RWPE1 (cell line): ENCODE data around the gene ZMYM2.

ENCODE experiments used
- CTCF ChIA-PET: fragments of 350-600 bp; sonication (Branson Sonifier 250); formaldehyde crosslinking; extraction: SDS; loops from one replicate; lab custom pipeline; 2021; lab: Yijun Ruan, JAX
- POLR2A ChIA-PET: fragments of 400-600 bp; formaldehyde crosslinking; extraction: SDS; loops from one replicate; lab custom pipeline; 2020; ENCODE audit warnings: antibody characterized with exemption; ENCODE audit not compliant: low non-redundant PET; lab: Yijun Ruan, JAX
- DNase-seq: peaks from one replicate; pipeline ENCODE4 v3.0.0; 2012; ENCODE audit warnings: low spot score
- H3K27ac ChIP-seq: fragments of 450-650 bp; 2 replicates; pipeline ENCODE4 v1.5.1; 2017
- TF ChIP-seq, protein P1 (sequence below): fragments of 450-650 bp; conservative IDR thresholded peaks from 2 replicates; pipeline ENCODE4 v1.5.1; 2017; ENCODE audit warnings: low read depth, mild to moderate bottlenecking

Gene ZMYM2

DNA sequence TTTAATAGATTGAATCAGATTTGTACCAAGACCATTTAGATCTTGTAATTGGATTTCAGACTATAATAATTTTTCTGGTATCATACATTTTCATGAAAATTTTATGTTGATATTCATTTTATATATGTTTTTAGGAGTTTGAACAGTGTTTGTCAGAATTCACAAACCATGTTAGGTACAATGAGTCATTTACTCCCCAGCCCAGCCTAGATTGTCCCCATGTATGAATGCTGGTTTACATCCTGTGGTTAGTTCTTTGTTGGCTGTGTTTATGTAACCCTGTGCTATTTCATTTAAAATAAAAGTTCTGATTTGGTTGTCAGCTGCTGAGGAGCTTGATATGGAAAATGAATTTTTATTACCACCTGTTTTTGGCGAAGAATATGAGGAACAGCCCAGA, 105.6 kb downstream of the ZMYM2 start:
- POLR2A ChIA-PET, result no interaction called here
- TF ChIP-seq, protein P1, sequence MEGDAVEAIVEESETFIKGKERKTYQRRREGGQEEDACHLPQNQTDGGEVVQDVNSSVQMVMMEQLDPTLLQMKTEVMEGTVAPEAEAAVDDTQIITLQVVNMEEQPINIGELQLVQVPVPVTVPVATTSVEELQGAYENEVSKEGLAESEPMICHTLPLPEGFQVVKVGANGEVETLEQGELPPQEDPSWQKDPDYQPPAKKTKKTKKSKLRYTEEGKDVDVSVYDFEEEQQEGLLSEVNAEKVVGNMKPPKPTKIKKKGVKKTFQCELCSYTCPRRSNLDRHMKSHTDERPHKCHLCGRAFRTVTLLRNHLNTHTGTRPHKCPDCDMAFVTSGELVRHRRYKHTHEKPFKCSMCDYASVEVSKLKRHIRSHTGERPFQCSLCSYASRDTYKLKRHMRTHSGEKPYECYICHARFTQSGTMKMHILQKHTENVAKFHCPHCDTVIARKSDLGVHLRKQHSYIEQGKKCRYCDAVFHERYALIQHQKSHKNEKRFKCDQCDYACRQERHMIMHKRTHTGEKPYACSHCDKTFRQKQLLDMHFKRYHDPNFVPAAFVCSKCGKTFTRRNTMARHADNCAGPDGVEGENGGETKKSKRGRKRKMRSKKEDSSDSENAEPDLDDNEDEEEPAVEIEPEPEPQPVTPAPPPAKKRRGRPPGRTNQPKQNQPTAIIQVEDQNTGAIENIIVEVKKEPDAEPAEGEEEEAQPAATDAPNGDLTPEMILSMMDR, result no peak
- H3K27ac ChIP-seq, result no peak overlapping the region
- DNase-seq, result no peak
- CTCF ChIA-PET, result interaction anchor here (0.5 kb wide), 1 partner anchor 16 kb away, joined by 3 read pairs; no protein-coding TSS in a partner anchor

DNA sequence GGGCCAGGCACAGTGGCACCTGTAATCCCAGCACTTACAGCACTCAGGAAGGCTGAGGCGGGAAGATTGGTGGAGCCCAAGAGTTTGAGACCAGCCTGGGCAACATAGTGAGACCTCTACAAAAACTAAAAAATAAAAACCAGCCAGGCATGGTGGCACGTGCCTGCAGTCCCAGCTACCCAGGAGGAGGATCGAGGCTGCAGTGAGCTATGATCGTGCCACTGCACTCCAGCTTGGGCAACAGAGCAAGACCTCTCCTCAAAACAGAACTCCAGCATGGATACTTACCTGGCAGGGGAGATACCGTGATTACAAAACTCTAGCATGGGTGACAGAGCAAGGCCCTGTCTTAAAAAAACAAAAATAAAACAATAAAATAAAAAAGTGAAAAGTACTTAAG, 107.0 kb downstream of the ZMYM2 start:
- TF ChIP-seq, protein P1, result no peak
- no peak overlapping the region for H3K27ac ChIP-seq
- ChIA-PET CTCF (no interaction called here), POLR2A (no interaction called here)
- no peak for DNase-seq

DNA sequence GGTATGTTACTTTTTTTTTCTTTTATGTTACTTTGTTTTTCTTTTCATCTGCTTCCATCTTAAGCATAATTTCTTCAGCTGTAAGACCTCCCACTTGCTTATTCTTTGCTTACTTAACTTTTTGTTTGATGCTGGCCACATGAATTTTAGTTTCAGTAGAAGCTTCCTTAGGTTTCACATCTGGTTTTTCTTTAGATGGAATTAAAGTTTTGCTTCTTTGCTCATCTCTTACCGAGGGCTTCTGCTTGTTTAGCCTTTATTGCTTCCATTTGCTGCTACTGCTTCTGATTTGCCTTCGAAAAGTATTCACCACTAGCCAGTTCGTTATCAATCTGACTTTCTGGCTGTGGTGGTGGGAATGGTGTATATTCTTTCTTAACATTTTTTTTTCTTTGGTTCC, 111.4 kb downstream of the ZMYM2 start:
- no peak for DNase-seq
- no peak overlapping the region for H3K27ac ChIP-seq
- TF ChIP-seq, protein P1, result no peak
- ChIA-PET POLR2A (no interaction called here), CTCF (interaction anchor here (0.6 kb wide), 1 partner anchor 150 kb away, joined by 3 read pairs; no protein-coding TSS in a partner anchor)

GRCh38 chr13:20073775-20074174, 115.2 kb downstream of the ZMYM2 start:
- ChIA-PET POLR2A (interaction anchor here (0.5 kb wide), 1 partner anchor 797 kb away, joined by 3 read pairs; no protein-coding TSS in a partner anchor), CTCF (no interaction called here)
- no peak overlapping the region for H3K27ac ChIP-seq
- DNase-seq, result no peak
- TF ChIP-seq, protein P1, result no peak

- ChIA-PET POLR2A (no interaction called here), CTCF (interaction anchor here (0.6 kb wide), 1 partner anchor 9 kb away, joined by 3 read pairs; no protein-coding TSS in a partner anchor)
- no peak for DNase-seq
- no peak overlapping the region for H3K27ac ChIP-seq
- TF ChIP-seq, protein P1, result no peak
These were observed 116.4 kb downstream of the ZMYM2 start for GRCh38 chr13:20074966-20075365.

DNA sequence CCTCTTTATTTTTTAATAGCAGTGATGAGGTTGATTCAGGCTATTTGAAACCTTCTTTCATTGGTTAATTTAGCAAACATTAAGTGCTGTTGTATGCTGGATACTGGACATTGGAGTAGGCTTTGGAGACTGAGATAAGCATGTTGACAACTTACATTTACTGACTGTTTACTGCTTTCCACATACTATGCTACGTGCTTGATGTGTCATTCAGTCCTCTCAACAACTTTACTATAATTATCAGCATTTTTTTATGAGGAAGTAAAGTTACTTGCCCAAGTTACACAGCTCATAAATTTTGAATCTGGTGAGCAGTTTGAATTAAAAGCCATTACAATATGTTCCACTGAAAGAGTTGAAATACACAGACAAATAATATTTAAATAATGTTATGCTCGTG, 118.6 kb downstream of the ZMYM2 start:
- no peak for DNase-seq
- TF ChIP-seq, protein P1, result no peak
- ChIA-PET POLR2A (no interaction called here), CTCF (no interaction called here)
- no peak overlapping the region for H3K27ac ChIP-seq
